BLaER1 (cell line): ENCODE results near the gene LNX1.

Experiments used
- H3K27ac ChIP-seq: shearing (Covaris generic); formaldehyde crosslinking; 2 replicates; pipeline ENCODE4 v1.8.1; 2022
- H3K27me3 ChIP-seq: shearing (Covaris generic); formaldehyde crosslinking; 2 replicates; pipeline ENCODE4 v1.8.1; 2022
- H3K36me3 ChIP-seq: shearing (Covaris generic); formaldehyde crosslinking; 2 replicates; pipeline ENCODE4 v1.8.1; 2022
- H3K4me1 ChIP-seq: shearing (Covaris generic); formaldehyde crosslinking; 2 replicates; pipeline ENCODE4 v1.8.1; 2022
- H3K4me2 ChIP-seq: shearing (Covaris generic); formaldehyde crosslinking; 2 replicates; pipeline ENCODE4 v1.8.1; 2022
- H3K4me3 ChIP-seq: shearing (Covaris generic); formaldehyde crosslinking; 2 replicates; pipeline ENCODE4 v1.8.1; 2022
- H3K9ac ChIP-seq: shearing (Covaris generic); formaldehyde crosslinking; 2 replicates; pipeline ENCODE4 v1.8.1; 2022
- H3K9me3 ChIP-seq: shearing (Covaris generic); formaldehyde crosslinking; 2 replicates; pipeline ENCODE4 v1.8.1; 2022
- H4K20me1 ChIP-seq: shearing (Covaris generic); formaldehyde crosslinking; 2 replicates; pipeline ENCODE4 v1.8.1; 2022
- Cebpa-rat ChIP-seq: shearing (Covaris generic); IDR thresholded peaks from 2 replicates; pipeline ENCODE4 v1.8.1; 2022

LNX1 gene

GRCh38 chr4:53465281-53465680 is 126.0 kb downstream of the LNX1 start:
- Histone ChIP-seq H3K4me1 (no peaks in the 10 kb centered on the region), H3K9me3 (peaks cover 18% of the 10 kb centered on the region), H3K4me3 (no peak overlapping the region), H3K9ac (no peak overlapping the region), H3K27ac (no peak overlapping the region), H3K4me2 (no peak overlapping the region), H3K27me3 (no peaks in the 10 kb centered on the region), H4K20me1 (no peaks in the 10 kb centered on the region), H3K36me3 (peaks cover 36% of the 10 kb centered on the region)
- TF ChIP-seq Cebpa-rat: no peak

- H3K9ac ChIP-seq: no peak overlapping the region
These were observed 127.9 kb downstream of the LNX1 start for GRCh38 chr4:53463340-53463739.

GRCh38 chr4:53461244-53461643 is 130.0 kb downstream of the LNX1 start:
- Histone ChIP-seq H3K9me3 (peaks cover 1% of the 10 kb centered on the region; the same call in 1 of the 2 replicates), H3K4me1 (no peaks in the 10 kb centered on the region), H3K4me3 (no peak overlapping the region), H3K36me3 (peaks cover 67% of the 10 kb centered on the region), H4K20me1 (no peaks in the 10 kb centered on the region), H3K4me2 (no peak overlapping the region), H3K27ac (no peak overlapping the region), H3K9ac (no peak overlapping the region), H3K27me3 (no peaks in the 10 kb centered on the region)
- TF ChIP-seq Cebpa-rat: no peak

More at GRCh38 chr4:53463340-53463739, 127.9 kb downstream of the LNX1 start:
- TF ChIP-seq Cebpa-rat: no peak
- Histone ChIP-seq H3K4me2 (no peak overlapping the region), H3K27me3 (no peaks in the 10 kb centered on the region), H3K4me3 (no peak overlapping the region), H3K4me1 (no peaks in the 10 kb centered on the region), H4K20me1 (no peaks in the 10 kb centered on the region), H3K36me3 (peaks cover 54% of the 10 kb centered on the region), H3K9me3 (peaks cover 17% of the 10 kb centered on the region), H3K27ac (no peak overlapping the region)

- no peaks in the 10 kb centered on the region for H3K27me3 ChIP-seq
- H3K9ac ChIP-seq: no peak overlapping the region
- no peaks in the 10 kb centered on the region for H3K4me1 ChIP-seq
- no peak for TF ChIP-seq Cebpa-rat
- H3K27ac ChIP-seq: no peak overlapping the region
- no peaks in the 10 kb centered on the region for H3K9me3 ChIP-seq
- no peak overlapping the region for H3K4me3 ChIP-seq
- H3K4me2 ChIP-seq: no peak overlapping the region
- peaks cover 84% of the 10 kb centered on the region for H3K36me3 ChIP-seq
- no peaks in the 10 kb centered on the region for H4K20me1 ChIP-seq
These were observed 131.7 kb downstream of the LNX1 start for GRCh38 chr4:53459548-53459947.

- no peak overlapping the region for H3K4me3 ChIP-seq
- no peaks in the 10 kb centered on the region for H3K9me3 ChIP-seq
- peaks cover 86% of the 10 kb centered on the region for H3K36me3 ChIP-seq
- no peaks in the 10 kb centered on the region for H4K20me1 ChIP-seq
- H3K27ac ChIP-seq: no peak overlapping the region
- TF ChIP-seq Cebpa-rat: no peak
- H3K4me2 ChIP-seq: no peak overlapping the region
- no peak overlapping the region for H3K9ac ChIP-seq
- H3K4me1 ChIP-seq: no peaks in the 10 kb centered on the region
- H3K27me3 ChIP-seq: no peaks in the 10 kb centered on the region
These were observed 135.1 kb downstream of the LNX1 start for GRCh38 chr4:53456178-53456577.

GRCh38 chr4:53455766-53456165 is 135.5 kb downstream of the LNX1 start:
- Histone ChIP-seq H3K27me3 (no peaks in the 10 kb centered on the region), H3K4me3 (no peak overlapping the region), H3K36me3 (peaks cover 86% of the 10 kb centered on the region), H3K4me1 (no peaks in the 10 kb centered on the region), H3K27ac (no peak overlapping the region), H4K20me1 (no peaks in the 10 kb centered on the region), H3K9ac (no peak overlapping the region), H3K9me3 (no peaks in the 10 kb centered on the region), H3K4me2 (no peak overlapping the region)
- TF ChIP-seq Cebpa-rat: no peak

- Histone ChIP-seq H3K27ac (no peak overlapping the region), H4K20me1 (no peaks in the 10 kb centered on the region), H3K9me3 (no peaks in the 10 kb centered on the region), H3K4me3 (no peak overlapping the region), H3K4me1 (no peaks in the 10 kb centered on the region), H3K9ac (no peak overlapping the region), H3K27me3 (no peaks in the 10 kb centered on the region), H3K4me2 (no peak overlapping the region), H3K36me3 (peaks cover 75% of the 10 kb centered on the region)
- TF ChIP-seq Cebpa-rat: no peak
These were observed 137.9 kb downstream of the LNX1 start for GRCh38 chr4:53453385-53453784.

GRCh38 chr4:53450773-53451172 is 140.5 kb downstream of the LNX1 start:
- Histone ChIP-seq H3K4me1 (no peaks in the 10 kb centered on the region), H3K4me2 (no peak overlapping the region), H3K9me3 (no peaks in the 10 kb centered on the region), H3K4me3 (no peak overlapping the region), H3K27me3 (no peaks in the 10 kb centered on the region), H3K9ac (no peak overlapping the region), H3K36me3 (peaks cover 64% of the 10 kb centered on the region), H4K20me1 (no peaks in the 10 kb centered on the region), H3K27ac (no peak overlapping the region)
- no peak for TF ChIP-seq Cebpa-rat

- Histone ChIP-seq H3K9me3 (no peaks in the 10 kb centered on the region), H3K36me3 (peaks cover 54% of the 10 kb centered on the region), H3K9ac (no peak overlapping the region), H3K27me3 (no peaks in the 10 kb centered on the region), H4K20me1 (0 out of 2 replicates have a peak, but pooled peaks cover 2% of the 10 kb centered on the region), H3K4me1 (no peaks in the 10 kb centered on the region), H3K27ac (no peak overlapping the region), H3K4me3 (no peak overlapping the region), H3K4me2 (no peak overlapping the region)
- no peak for TF ChIP-seq Cebpa-rat
These were observed 146.3 kb downstream of the LNX1 start for GRCh38 chr4:53444954-53445353.

GRCh38 chr4:53441564-53441963 is 149.7 kb downstream of the LNX1 start:
- no peak overlapping the region for H3K4me3 ChIP-seq
- H3K4me1 ChIP-seq: no peaks in the 10 kb centered on the region
- H3K36me3 ChIP-seq: peaks cover 66% of the 10 kb centered on the region
- TF ChIP-seq Cebpa-rat: no peak
- H3K9me3 ChIP-seq: no peaks in the 10 kb centered on the region
- no peak overlapping the region for H3K9ac ChIP-seq
- H3K4me2 ChIP-seq: no peak overlapping the region
- no peaks in the 10 kb centered on the region for H3K27me3 ChIP-seq
- H3K27ac ChIP-seq: no peak overlapping the region
- peaks cover 19% of the 10 kb centered on the region; the same call in 1 of the 2 replicates for H4K20me1 ChIP-seq

GRCh38 chr4:53436251-53436650 is 155.0 kb downstream of the LNX1 start:
- Histone ChIP-seq H4K20me1 (peaks cover 26% of the 10 kb centered on the region; the same call in 1 of the 2 replicates), H3K36me3 (peaks cover 58% of the 10 kb centered on the region), H3K4me2 (no peak overlapping the region), H3K9me3 (no peaks in the 10 kb centered on the region), H3K27ac (no peak overlapping the region), H3K4me3 (no peak overlapping the region), H3K9ac (no peak overlapping the region), H3K27me3 (no peaks in the 10 kb centered on the region), H3K4me1 (no peaks in the 10 kb centered on the region)
- no peak for TF ChIP-seq Cebpa-rat
